Retinal pigment epithelial cell (primary cell): ENCODE results near the gene ASB15.
"Not testable (repeated sequence)": the region's sequence is repeated elsewhere in the genome, so short reads cannot be mapped to it uniquely, and the experiment has no call there.

Experiments
- DNase-seq: peaks from one replicate; pipeline ENCODE4 v3.0.0-alpha.2; 2010; ENCODE audit warnings: low read depth
- H3K4me3 ChIP-seq: 2 replicates; pipeline ENCODE4 v1.5.1; 2011; ENCODE audit warnings: mild to moderate bottlenecking, low read length, control low read depth, moderate library complexity
- CTCF ChIP-seq: conservative IDR thresholded peaks from 2 replicates; pipeline ENCODE4 v1.5.1; 2011; ENCODE audit warnings: low read depth, low read length, control low read depth, inconsistent platforms

ASB15 gene

GRCh38 chr7:123625254-123625653 lies 23.6 kb downstream of the ASB15 start:
- DNase-seq: no peak
- H3K4me3 ChIP-seq: no peak overlapping the region
- TF ChIP-seq CTCF: no peak

- TF ChIP-seq CTCF: no peak
- DNase-seq: peak; percentile 56
- H3K4me3 ChIP-seq: no peak overlapping the region
Measured at GRCh38 chr7:123627851-123628250, 26.2 kb downstream of the ASB15 start.

- no peak for DNase-seq
- TF ChIP-seq CTCF: no peak
- no peak overlapping the region for H3K4me3 ChIP-seq
Measured at GRCh38 chr7:123628829-123629228, 27.2 kb downstream of the ASB15 start.

GRCh38 chr7:123629281-123629680 lies 27.7 kb downstream of the ASB15 start:
- H3K4me3 ChIP-seq: no peak overlapping the region
- TF ChIP-seq CTCF: no peak
- DNase-seq: no peak

DNA sequence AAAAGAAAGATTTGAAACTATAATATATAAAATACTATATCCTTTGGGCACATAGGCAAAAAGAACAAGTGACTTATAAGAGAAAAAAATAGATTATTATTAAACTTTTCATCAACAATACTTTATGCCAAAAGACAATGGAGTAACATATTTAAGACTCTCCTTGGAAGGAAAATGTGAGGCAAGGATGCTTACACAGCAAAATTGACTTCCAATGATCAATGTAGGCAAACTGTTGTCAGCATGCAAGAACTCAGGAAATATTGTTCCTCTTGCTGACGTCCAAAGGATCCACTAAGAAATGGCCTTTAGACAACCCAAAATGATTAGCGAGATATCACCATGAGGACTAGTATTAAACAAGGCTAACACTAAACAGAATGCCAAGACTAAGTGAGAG lies 31.2 kb downstream of the ASB15 start:
- no peak for DNase-seq
- no peak for TF ChIP-seq CTCF
- H3K4me3 ChIP-seq: no peak overlapping the region

DNA sequence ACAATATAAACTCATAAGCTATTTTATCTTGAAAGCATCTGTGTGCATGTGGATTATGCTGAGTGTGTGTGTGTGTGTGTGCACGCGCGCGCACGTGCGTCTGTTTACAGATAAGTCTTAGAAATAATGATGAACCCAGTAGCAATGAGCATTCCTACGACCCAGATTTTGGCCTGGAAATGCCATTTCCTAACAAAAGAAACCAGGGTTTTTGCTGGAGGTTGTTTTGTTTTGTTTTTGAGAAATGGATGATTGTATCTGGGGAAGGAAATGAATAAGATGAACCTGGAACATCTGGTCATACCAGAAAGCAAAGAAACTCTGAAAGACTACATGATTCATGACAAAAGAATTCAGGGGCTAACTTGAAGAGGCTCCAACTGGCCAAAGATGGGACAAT lies 31.9 kb downstream of the ASB15 start:
- TF ChIP-seq CTCF: no peak
- DNase-seq: no peak
- H3K4me3 ChIP-seq: no peak overlapping the region

DNA sequence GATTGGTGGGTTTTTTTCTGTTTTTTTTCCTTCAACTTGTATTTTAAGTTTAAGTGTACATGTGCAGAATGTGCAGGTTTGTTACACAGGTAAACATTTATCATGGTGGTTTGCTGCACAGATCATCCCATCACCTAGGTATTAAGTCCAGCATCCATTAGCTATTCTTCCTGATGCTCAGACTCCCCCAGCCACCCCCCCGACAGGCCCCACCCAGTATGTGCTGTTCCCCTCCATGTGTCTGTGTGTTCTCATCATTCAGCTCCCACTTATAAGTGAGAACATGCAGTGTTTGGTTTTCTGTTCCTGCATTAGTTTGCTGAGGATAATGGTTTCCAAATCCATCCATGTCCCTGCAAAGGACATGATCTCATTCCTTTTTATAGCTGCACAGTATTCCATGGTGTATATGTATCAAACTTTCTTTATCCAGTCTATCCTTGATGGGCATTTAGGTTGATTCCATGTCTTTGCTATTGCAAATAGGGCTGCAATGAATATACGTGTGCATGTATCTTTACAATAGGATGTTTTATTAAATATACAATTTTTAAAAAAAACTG lies 32.5 kb downstream of the ASB15 start:
- not testable (repeated sequence) for H3K4me3 ChIP-seq, DNase-seq
